NT2/D1 (cell line): ENCODE data around the gene ATF5.

Source experiments
- SUZ12 ChIP-seq: IDR thresholded peaks from 2 replicates; pipeline ENCODE4 v1.6.1; 2011; ENCODE audit not compliant: insufficient read length, insufficient read depth; ENCODE audit errors: extremely low read depth
- YY1 ChIP-seq: IDR thresholded peaks from 2 replicates; pipeline ENCODE4 v1.6.1; 2011; ENCODE audit not compliant: insufficient read length, insufficient read depth

GRCh38 chr19:49957262-49957915 is 28.4 kb downstream of the ATF5 start:
- TF ChIP-seq SUZ12 (no peak), YY1 (no peak)
